ENCODE measurements around the gene SERPINA10.
"Not testable (repeated sequence)": the region's sequence is repeated elsewhere in the genome, so short reads cannot be mapped to it uniquely, and the experiment has no call there.

The SERPINA10 gene

GRCh38 chr14:94313991-94314655 is 21.1 kb upstream of the SERPINA10 start:
- no peak for DNase-seq (ENCODE audit: low spot score)

- DNase-seq (ENCODE audit: low spot score): no peak
Measured at GRCh38 chr14:94312481-94313246, 19.6 kb upstream of the SERPINA10 start.

GRCh38 chr14:94310248-94310647 is 17.2 kb upstream of the SERPINA10 start:
- DNase-seq (ENCODE audit: low spot score): no peak

- no peak for DNase-seq (ENCODE audit: low spot score)
Measured at GRCh38 chr14:94309721-94310120, 16.7 kb upstream of the SERPINA10 start.

GRCh38 chr14:94307410-94307992 is 14.4 kb upstream of the SERPINA10 start:
- peak; percentile 24 for DNase-seq (ENCODE audit: low spot score)

GRCh38 chr14:94306047-94306978 is 13.2 kb upstream of the SERPINA10 start:
- no peak for DNase-seq (ENCODE audit: low spot score)

GRCh38 chr14:94305620-94306019 is 12.6 kb upstream of the SERPINA10 start:
- no peak for DNase-seq (ENCODE audit: low spot score)

GRCh38 chr14:94304243-94304642 is 11.2 kb upstream of the SERPINA10 start:
- no peak for DNase-seq (ENCODE audit: low spot score)

- DNase-seq (ENCODE audit: low spot score): no peak
Measured at GRCh38 chr14:94303111-94303510, 10.0 kb upstream of the SERPINA10 start.

GRCh38 chr14:94298130-94298529 is 5.1 kb upstream of the SERPINA10 start:
- no peak for DNase-seq (ENCODE audit: low spot score)

GRCh38 chr14:94296181-94296545 is 3.1 kb upstream of the SERPINA10 start:
- not testable (repeated sequence) for DNase-seq (ENCODE audit: low spot score)

- DNase-seq (ENCODE audit: low spot score): no peak
Measured at GRCh38 chr14:94295360-94296180, 2.5 kb upstream of the SERPINA10 start.

- DNase-seq (ENCODE audit: low spot score): no peak
Measured at GRCh38 chr14:94293578-94293924, 483 bp upstream of the SERPINA10 start.

GRCh38 chr14:94292526-94292871 is 569 bp downstream of the SERPINA10 start:
- no peak for DNase-seq (ENCODE audit: low spot score)

- DNase-seq (ENCODE audit: low spot score): no peak
Measured at GRCh38 chr14:94291906-94292525, 1.1 kb downstream of the SERPINA10 start.

GRCh38 chr14:94291159-94291905 is 1.7 kb downstream of the SERPINA10 start:
- no peak for DNase-seq (ENCODE audit: low spot score)

- DNase-seq (ENCODE audit: low spot score): no peak
Measured at GRCh38 chr14:94290197-94290596, 2.9 kb downstream of the SERPINA10 start.

- no peak for DNase-seq (ENCODE audit: low spot score)
Measured at GRCh38 chr14:94288610-94289465, 4.2 kb downstream of the SERPINA10 start.

- DNase-seq (ENCODE audit: low spot score): no peak
Measured at GRCh38 chr14:94285158-94285557, 7.9 kb downstream of the SERPINA10 start.

Data from germinal center (tissue), 1 donor.